Urothelium cell line (cell line): ENCODE data around the gene HRH2.

Experiments
- DNase-seq: peaks from one replicate; pipeline ENCODE4 v3.0.0; 2011; ENCODE audit warnings: low spot score, mixed read lengths
- FAIRE-seq: peaks from 2 replicates; lab custom pipeline; 2011; peaks lifted over from hg19 to GRCh38; lab: Jason Lieb, UNC

The HRH2 gene

GRCh38 chr5:175674731-175675346, 17.0 kb downstream of the HRH2 start:
- FAIRE-seq (no peak), DNase-seq (no peak)

- no peak for DNase-seq
- no peak for FAIRE-seq
These were observed 18.0 kb downstream of the HRH2 start for GRCh38 chr5:175675873-175676272.

- no peak for DNase-seq
- FAIRE-seq: no peak
These were observed 19.7 kb downstream of the HRH2 start for GRCh38 chr5:175677571-175677970.

- no peak for DNase-seq
- FAIRE-seq: no peak
These were observed 20.2 kb downstream of the HRH2 start for GRCh38 chr5:175678074-175678473.

- DNase-seq (no peak), FAIRE-seq (no peak)
These were observed 21.5 kb downstream of the HRH2 start for GRCh38 chr5:175679411-175679810.

- FAIRE-seq (no peak), DNase-seq (no peak)
These were observed 22.1 kb downstream of the HRH2 start for GRCh38 chr5:175680020-175680419.

GRCh38 chr5:175680463-175680862, 22.6 kb downstream of the HRH2 start:
- FAIRE-seq: no peak
- DNase-seq: no peak

GRCh38 chr5:175681045-175681967, 23.4 kb downstream of the HRH2 start:
- DNase-seq (no peak), FAIRE-seq (no peak)

- DNase-seq (no peak), FAIRE-seq (no peak)
These were observed 24.1 kb downstream of the HRH2 start for GRCh38 chr5:175681968-175682340.

GRCh38 chr5:175682664-175683063, 24.8 kb downstream of the HRH2 start:
- no peak for FAIRE-seq
- DNase-seq: no peak

GRCh38 chr5:175683231-175683630, 25.4 kb downstream of the HRH2 start:
- FAIRE-seq (no peak), DNase-seq (no peak)

- DNase-seq: no peak
- no peak for FAIRE-seq
These were observed 26.1 kb downstream of the HRH2 start for GRCh38 chr5:175683921-175684320.

GRCh38 chr5:175684931-175685330, 27.1 kb downstream of the HRH2 start:
- no peak for DNase-seq
- no peak for FAIRE-seq

- FAIRE-seq: no peak
- no peak for DNase-seq
These were observed 28.0 kb downstream of the HRH2 start for GRCh38 chr5:175685701-175686350.

GRCh38 chr5:175686396-175686795, 28.5 kb downstream of the HRH2 start:
- FAIRE-seq (no peak), DNase-seq (no peak)

- FAIRE-seq: no peak
- no peak for DNase-seq
These were observed 29.0 kb downstream of the HRH2 start for GRCh38 chr5:175686826-175687225.

GRCh38 chr5:175687231-175687701, 29.4 kb downstream of the HRH2 start:
- FAIRE-seq: no peak
- DNase-seq: no peak

- no peak for DNase-seq
- no peak for FAIRE-seq
These were observed 30.7 kb downstream of the HRH2 start for GRCh38 chr5:175688352-175689146.

GRCh38 chr5:175689147-175689991, 31.5 kb downstream of the HRH2 start:
- DNase-seq (no peak), FAIRE-seq (no peak)

- FAIRE-seq: no peak
- DNase-seq: no peak
These were observed 32.2 kb downstream of the HRH2 start for GRCh38 chr5:175690025-175690424.
